Astrocyte (in vitro differentiated cells and primary cell): ENCODE measurements around the gene ARHGAP26. TPM values are rescaled to one million over a fixed set of nuclear protein-coding genes. Genes with fewer than 3 reads are reported as not detected.

Experiments
- DNase-seq: peaks from one replicate; pipeline ENCODE4 v3.0.0-alpha.2; 2010; ENCODE audit warnings: low read depth
- FAIRE-seq: peaks from 2 replicates; lab custom pipeline; 2011; peaks lifted over from hg19 to GRCh38; lab: Jason Lieb, UNC
- H2AFZ ChIP-seq: 2 replicates; pipeline ENCODE4 v1.6.0; 2012; ENCODE audit warnings: low read depth, low read length, inconsistent platforms
- H3K27ac ChIP-seq: 2 replicates; pipeline ENCODE4 v1.5.1; 2011; ENCODE audit warnings: low read depth, low read length, inconsistent platforms
- H3K27me3 ChIP-seq: 2 replicates; pipeline ENCODE4 v1.6.0; 2011; ENCODE audit warnings: low read length, inconsistent platforms; ENCODE audit not compliant: insufficient read depth
- H3K36me3 ChIP-seq: 2 replicates; pipeline ENCODE4 v1.5.1; 2011; ENCODE audit warnings: low read length, inconsistent platforms; ENCODE audit not compliant: insufficient read depth
- H3K4me1 ChIP-seq: 2 replicates; pipeline ENCODE4 v1.5.1; 2011; ENCODE audit warnings: low read length, inconsistent platforms; ENCODE audit not compliant: insufficient read depth
- H3K4me2 ChIP-seq: 2 replicates; pipeline ENCODE4 v1.6.0; 2012; ENCODE audit warnings: low read length, inconsistent platforms
- H3K4me3 ChIP-seq: 2 replicates; pipeline ENCODE4 v1.5.1; 2011; ENCODE audit warnings: low read depth, mild to moderate bottlenecking, low read length, inconsistent platforms; ENCODE audit not compliant: insufficient read depth
- H3K79me2 ChIP-seq: 2 replicates; pipeline ENCODE4 v1.6.0; 2012; ENCODE audit warnings: mild to moderate bottlenecking, low read length, inconsistent platforms; ENCODE audit not compliant: insufficient read depth
- H3K9ac ChIP-seq: 2 replicates; pipeline ENCODE4 v1.6.0; 2012; ENCODE audit warnings: mild to moderate bottlenecking, low read length, inconsistent platforms
- H3K9me3 ChIP-seq: 2 replicates; pipeline ENCODE4 v1.5.1; 2012; ENCODE audit warnings: low read depth, mild to moderate bottlenecking, low read length, inconsistent platforms; ENCODE audit not compliant: insufficient read depth
- H4K20me1 ChIP-seq: 2 replicates; pipeline ENCODE4 v1.6.0; 2012; ENCODE audit warnings: low read length, inconsistent platforms; ENCODE audit not compliant: insufficient read depth
- H3K27ac Mint-ChIP-seq: one replicate; pipeline ENCODE4 v1.8.0; 2021; ENCODE audit warnings: mild to moderate bottlenecking, mixed read lengths; ENCODE audit not compliant: unreplicated experiment
- H3K27me3 Mint-ChIP-seq: one replicate; pipeline ENCODE4 v1.8.0; 2021; ENCODE audit warnings: low read depth, mixed read lengths; ENCODE audit not compliant: unreplicated experiment
- H3K36me3 Mint-ChIP-seq: one replicate; pipeline ENCODE4 v1.8.0; 2021; ENCODE audit warnings: low read depth, mixed read lengths; ENCODE audit not compliant: unreplicated experiment
- H3K4me1 Mint-ChIP-seq: one replicate; pipeline ENCODE4 v1.8.0; 2021; ENCODE audit warnings: low read depth, mixed read lengths; ENCODE audit not compliant: unreplicated experiment
- H3K4me3 Mint-ChIP-seq: one replicate; pipeline ENCODE4 v1.8.0; 2021; ENCODE audit warnings: mild to moderate bottlenecking, moderate library complexity, mixed read lengths; ENCODE audit not compliant: unreplicated experiment
- H3K9me3 Mint-ChIP-seq: one replicate; pipeline ENCODE4 v1.8.0; 2021; ENCODE audit warnings: mild to moderate bottlenecking, mixed read lengths; ENCODE audit not compliant: unreplicated experiment
- EZH2 ChIP-seq: IDR thresholded peaks from 2 replicates; pipeline ENCODE4 v1.6.1; 2012; ENCODE audit warnings: mild to moderate bottlenecking, low read length, inconsistent platforms; ENCODE audit not compliant: insufficient read depth
- total RNA-seq: library from RNA; stranded (reverse); gene quantifications from 2 replicates; pipeline ENCODE4 v1.2.1, GENCODE V29; 2021
- TF ChIP-seq, protein P1 (sequence below): IDR thresholded peaks from 2 replicates; pipeline ENCODE4 v1.5.1; 2011; ENCODE audit warnings: low read depth, mild to moderate bottlenecking, inconsistent platforms, low read length, moderate library complexity; ENCODE audit not compliant: insufficient read depth

The ARHGAP26 gene
- total RNA-seq, 1 donor from 2014 or later: 5.6 TPM

GRCh38 chr5:142857405-142857804 lies 87.2 kb downstream of the ARHGAP26 start:
- Mint-ChIP-seq H3K27me3 (peaks cover 2% of the 10 kb centered on the region), H3K9me3 (peaks cover 5% of the 10 kb centered on the region), H3K27ac (no peak overlapping the region), H3K36me3 (no peaks in the 10 kb centered on the region), H3K4me1 (peaks cover 4% of the 10 kb centered on the region), H3K4me3 (no peak overlapping the region)
- Histone ChIP-seq H3K9ac (no peak overlapping the region), H4K20me1 (no peaks in the 10 kb centered on the region), H2AFZ (no peak overlapping the region), H3K27ac (no peak overlapping the region), H3K27me3 (no peaks in the 10 kb centered on the region), H3K9me3 (no peaks in the 10 kb centered on the region), H3K79me2 (no peaks in the 10 kb centered on the region), H3K36me3 (no peaks in the 10 kb centered on the region), H3K4me1 (no peaks in the 10 kb centered on the region), H3K4me2 (no peak overlapping the region), H3K4me3 (no peak overlapping the region)
- DNase-seq (no peak), FAIRE-seq (no peak)
- TF ChIP-seq EZH2: no peak
- TF ChIP-seq, protein P1, sequence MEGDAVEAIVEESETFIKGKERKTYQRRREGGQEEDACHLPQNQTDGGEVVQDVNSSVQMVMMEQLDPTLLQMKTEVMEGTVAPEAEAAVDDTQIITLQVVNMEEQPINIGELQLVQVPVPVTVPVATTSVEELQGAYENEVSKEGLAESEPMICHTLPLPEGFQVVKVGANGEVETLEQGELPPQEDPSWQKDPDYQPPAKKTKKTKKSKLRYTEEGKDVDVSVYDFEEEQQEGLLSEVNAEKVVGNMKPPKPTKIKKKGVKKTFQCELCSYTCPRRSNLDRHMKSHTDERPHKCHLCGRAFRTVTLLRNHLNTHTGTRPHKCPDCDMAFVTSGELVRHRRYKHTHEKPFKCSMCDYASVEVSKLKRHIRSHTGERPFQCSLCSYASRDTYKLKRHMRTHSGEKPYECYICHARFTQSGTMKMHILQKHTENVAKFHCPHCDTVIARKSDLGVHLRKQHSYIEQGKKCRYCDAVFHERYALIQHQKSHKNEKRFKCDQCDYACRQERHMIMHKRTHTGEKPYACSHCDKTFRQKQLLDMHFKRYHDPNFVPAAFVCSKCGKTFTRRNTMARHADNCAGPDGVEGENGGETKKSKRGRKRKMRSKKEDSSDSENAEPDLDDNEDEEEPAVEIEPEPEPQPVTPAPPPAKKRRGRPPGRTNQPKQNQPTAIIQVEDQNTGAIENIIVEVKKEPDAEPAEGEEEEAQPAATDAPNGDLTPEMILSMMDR: no peak

DNA sequence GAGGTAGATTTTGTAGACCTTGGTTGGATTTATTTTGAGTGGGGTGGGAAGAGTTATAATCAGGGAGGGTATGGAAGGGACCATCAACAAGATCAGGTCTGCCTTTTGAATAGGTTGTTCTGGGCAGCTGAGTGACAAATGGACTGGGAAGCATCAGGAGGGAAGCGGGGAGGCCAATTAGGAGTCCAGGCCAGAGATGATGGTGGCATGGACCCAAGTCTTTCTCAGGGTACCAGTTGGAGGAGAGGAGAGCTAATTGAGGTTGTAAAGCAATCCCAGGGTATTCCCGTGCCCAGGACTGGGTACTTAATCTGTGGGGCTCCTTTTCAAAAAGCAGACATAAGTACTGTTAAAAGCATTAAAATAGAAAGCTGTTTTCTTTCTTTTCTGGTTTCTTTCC lies 88.9 kb downstream of the ARHGAP26 start:
- DNase-seq (no peak), FAIRE-seq (no peak)
- H3K9me3 Mint-ChIP-seq: peaks cover 5% of the 10 kb centered on the region
- peaks cover 6% of the 10 kb centered on the region for H3K4me1 Mint-ChIP-seq
- no peak overlapping the region for H2AFZ ChIP-seq
- H3K9ac ChIP-seq: no peak overlapping the region
- H3K27ac Mint-ChIP-seq: no peak overlapping the region
- no peak overlapping the region for H3K4me3 ChIP-seq
- no peaks in the 10 kb centered on the region for H4K20me1 ChIP-seq
- H3K27me3 ChIP-seq: no peaks in the 10 kb centered on the region
- no peak overlapping the region for H3K4me2 ChIP-seq
- no peaks in the 10 kb centered on the region for H3K36me3 ChIP-seq
- H3K27me3 Mint-ChIP-seq: peaks cover 8% of the 10 kb centered on the region
- H3K27ac ChIP-seq: no peak overlapping the region
- no peaks in the 10 kb centered on the region for H3K4me1 ChIP-seq
- no peaks in the 10 kb centered on the region for H3K9me3 ChIP-seq
- no peak overlapping the region for H3K4me3 Mint-ChIP-seq
- no peak for TF ChIP-seq EZH2
- TF ChIP-seq, protein P1: no peak
- no peaks in the 10 kb centered on the region for H3K36me3 Mint-ChIP-seq
- no peaks in the 10 kb centered on the region for H3K79me2 ChIP-seq

DNA sequence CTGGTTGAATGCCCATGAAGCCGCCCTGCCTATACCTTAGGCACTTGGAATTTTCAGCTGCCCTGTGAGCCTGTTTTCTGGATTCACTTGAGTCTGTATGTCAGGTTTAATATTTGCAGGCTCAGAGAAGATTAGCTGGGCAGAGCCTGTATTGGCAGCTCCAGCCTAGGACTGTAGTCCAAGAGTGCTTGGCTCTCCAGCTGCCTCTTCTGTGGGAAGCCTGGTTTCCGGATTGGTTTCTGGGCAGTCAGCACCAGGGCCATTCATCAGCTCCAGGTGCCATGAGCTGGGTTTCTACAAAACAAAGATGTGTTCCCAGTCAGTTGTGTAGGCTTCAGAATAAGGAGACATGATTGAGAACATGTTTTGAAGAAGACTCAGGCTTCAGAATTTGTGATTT lies 90.1 kb downstream of the ARHGAP26 start:
- Mint-ChIP-seq H3K27me3 (peaks cover 9% of the 10 kb centered on the region), H3K36me3 (no peaks in the 10 kb centered on the region), H3K4me1 (peaks cover 9% of the 10 kb centered on the region), H3K9me3 (peaks cover 5% of the 10 kb centered on the region), H3K27ac (no peak overlapping the region), H3K4me3 (no peak overlapping the region)
- H4K20me1 ChIP-seq: no peaks in the 10 kb centered on the region
- FAIRE-seq (no peak), DNase-seq (no peak)
- H3K4me3 ChIP-seq: no peak overlapping the region
- H3K36me3 ChIP-seq: no peaks in the 10 kb centered on the region
- no peaks in the 10 kb centered on the region for H3K4me1 ChIP-seq
- H3K27ac ChIP-seq: no peak overlapping the region
- no peak overlapping the region for H3K4me2 ChIP-seq
- no peaks in the 10 kb centered on the region for H3K27me3 ChIP-seq
- no peak overlapping the region for H2AFZ ChIP-seq
- no peaks in the 10 kb centered on the region for H3K79me2 ChIP-seq
- no peak overlapping the region for H3K9ac ChIP-seq
- H3K9me3 ChIP-seq: no peaks in the 10 kb centered on the region
- no peak for TF ChIP-seq EZH2
- TF ChIP-seq, protein P1: no peak
